Suprapubic skin (tissue), 4 donors: ENCODE data around the gene RAB20.

Experiments
- CTCF ChIP-seq, 2 donors: fragments of 200-600 bp in 1 of 2; fragments of 450-650 bp in 1 of 2; sonication (generic) in 1 of 2; IDR thresholded peaks; one replicate each; pipeline ENCODE4 v1.5.1; 2016 to 2019; ENCODE audit warnings: antibody characterized with exemption in 2 of 2, mild to moderate bottlenecking in 1 of 2, moderate library complexity in 1 of 2
- EP300 ChIP-seq: sonication (generic); formaldehyde crosslinking; IDR thresholded peaks from one replicate; pipeline ENCODE4 v1.6.1; 2017; ENCODE audit warnings: antibody characterized with exemption
- POLR2A ChIP-seq, 2 donors: fragments of 450-650 bp; IDR thresholded peaks; one replicate each; pipeline ENCODE4 v1.6.1; 2017; ENCODE audit warnings: antibody characterized with exemption in 2 of 2, mild to moderate bottlenecking in 2 of 2, moderate library complexity in 2 of 2
- POLR2AphosphoS5 ChIP-seq, 3 donors: sonication (generic); formaldehyde crosslinking; IDR thresholded peaks; one replicate each; pipeline ENCODE4 v1.6.1; 2017; ENCODE audit warnings: antibody characterized with exemption in 3 of 3

- TF ChIP-seq CTCF (IDR thresholded peaks at IDR 0.05) (no peak), POLR2AphosphoS5 (IDR thresholded peaks at IDR 0.05) (no peak), EP300 (no peak), POLR2A (IDR thresholded peaks at IDR 0.05) (no peak)
Measured at GRCh38 chr13:110491869-110492678, 69.4 kb downstream of the RAB20 start.
